HS-27A (cell line): ENCODE measurements around the gene ZNF622.

Experiments used
- DNase-seq: peaks from one replicate; pipeline ENCODE4 v3.0.0-alpha.2; 2012; ENCODE audit warnings: low read depth, missing footprints

ZNF622 gene

GRCh38 chr5:16430349-16431089 is 35.1 kb downstream of the ZNF622 start:
- DNase-seq, result no peak

- no peak for DNase-seq
These were observed 37.2 kb downstream of the ZNF622 start for GRCh38 chr5:16428359-16428758.

GRCh38 chr5:16427587-16427986 is 38.0 kb downstream of the ZNF622 start:
- DNase-seq, result no peak

GRCh38 chr5:16418471-16418922 is 47.1 kb downstream of the ZNF622 start:
- no peak for DNase-seq

GRCh38 chr5:16417398-16418074 is 48.1 kb downstream of the ZNF622 start:
- no peak for DNase-seq

GRCh38 chr5:16414861-16415260 is 50.7 kb downstream of the ZNF622 start:
- no peak for DNase-seq

- DNase-seq, result no peak
These were observed 52.3 kb downstream of the ZNF622 start for GRCh38 chr5:16413166-16413860.

- DNase-seq, result no peak
These were observed 53.0 kb downstream of the ZNF622 start for GRCh38 chr5:16412556-16412955.

- DNase-seq, result peak; percentile 14
These were observed 53.7 kb downstream of the ZNF622 start for GRCh38 chr5:16411741-16412455.

- no peak for DNase-seq
These were observed 54.4 kb downstream of the ZNF622 start for GRCh38 chr5:16411235-16411634.

GRCh38 chr5:16410338-16410737 is 55.3 kb downstream of the ZNF622 start:
- no peak for DNase-seq

- no peak for DNase-seq
These were observed 59.0 kb downstream of the ZNF622 start for GRCh38 chr5:16406630-16407029.

GRCh38 chr5:16406023-16406422 is 59.6 kb downstream of the ZNF622 start:
- DNase-seq, result no peak
